Measurements from ENCODE around the gene BIRC7. TPM values are rescaled to one million over a fixed set of nuclear protein-coding genes. Genes with fewer than 3 reads are reported as not detected.
"Not testable (repeated sequence)": the region's sequence is repeated elsewhere in the genome, so short reads cannot be mapped to it uniquely, and the experiment has no call there.

Gene BIRC7
- total RNA-seq, 1 experiment from 2014 or later = not detected

DNA sequence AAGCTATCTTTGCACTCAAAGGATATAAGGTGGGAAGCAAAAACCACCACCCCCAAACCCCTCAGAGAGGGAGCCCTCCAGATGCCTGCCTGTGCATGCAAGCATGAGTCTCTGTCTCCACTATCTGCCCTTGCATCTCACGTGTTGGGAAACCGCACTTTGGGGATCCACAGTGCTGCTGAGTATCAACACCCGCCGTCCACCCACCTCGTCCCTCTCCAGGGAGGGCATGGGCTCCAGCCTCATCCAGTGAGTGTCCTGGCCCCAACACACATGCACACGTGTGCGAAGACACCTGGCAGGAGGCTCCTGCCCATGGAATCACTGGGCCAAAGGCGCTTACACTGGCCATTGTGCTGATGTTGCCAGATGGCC, 16.3 kb upstream of the BIRC7 start:
- Histone ChIP-seq H3K9me3 (ENCODE audit: insufficient read depth, low read depth) (no peaks in the 10 kb centered on the region), H3K4me2 (no peak overlapping the region), H3K36me3 (ENCODE audit: low read depth) (peaks cover 6% of the 10 kb centered on the region), H2AFZ (no peak overlapping the region), H3K27me3 (ENCODE audit: insufficient read depth, low read depth) (peaks cover 17% of the 10 kb centered on the region), H3F3A (ENCODE audit: insufficient read depth, low read depth) (peaks cover 41% of the 10 kb centered on the region), H3K79me2 (ENCODE audit: low read depth) (peaks cover 13% of the 10 kb centered on the region), H3K4me3 (no peak overlapping the region), H3K4me1 (replicated peaks; ENCODE audit: insufficient read depth) (peaks cover 38% of the 10 kb centered on the region), H3K27ac (no peak overlapping the region), H4K20me1 (ENCODE audit: insufficient read depth) (peaks cover 10% of the 10 kb centered on the region), H3K9me2 (ENCODE audit: insufficient read depth) (no peaks in the 10 kb centered on the region)
- no peak for DNase-seq
- intact Hi-C loops (cut with micrococcal nuclease; ENCODE audit: unreplicated experiment) = no loop called here
- BruUV-seq (replicated peaks) = no TSS peak
- ChIA-PET CTCF (no interaction called here), POLR2A (ENCODE audit: unreplicated experiment) (no interaction called here)
- TF ChIP-seq, protein P1, sequence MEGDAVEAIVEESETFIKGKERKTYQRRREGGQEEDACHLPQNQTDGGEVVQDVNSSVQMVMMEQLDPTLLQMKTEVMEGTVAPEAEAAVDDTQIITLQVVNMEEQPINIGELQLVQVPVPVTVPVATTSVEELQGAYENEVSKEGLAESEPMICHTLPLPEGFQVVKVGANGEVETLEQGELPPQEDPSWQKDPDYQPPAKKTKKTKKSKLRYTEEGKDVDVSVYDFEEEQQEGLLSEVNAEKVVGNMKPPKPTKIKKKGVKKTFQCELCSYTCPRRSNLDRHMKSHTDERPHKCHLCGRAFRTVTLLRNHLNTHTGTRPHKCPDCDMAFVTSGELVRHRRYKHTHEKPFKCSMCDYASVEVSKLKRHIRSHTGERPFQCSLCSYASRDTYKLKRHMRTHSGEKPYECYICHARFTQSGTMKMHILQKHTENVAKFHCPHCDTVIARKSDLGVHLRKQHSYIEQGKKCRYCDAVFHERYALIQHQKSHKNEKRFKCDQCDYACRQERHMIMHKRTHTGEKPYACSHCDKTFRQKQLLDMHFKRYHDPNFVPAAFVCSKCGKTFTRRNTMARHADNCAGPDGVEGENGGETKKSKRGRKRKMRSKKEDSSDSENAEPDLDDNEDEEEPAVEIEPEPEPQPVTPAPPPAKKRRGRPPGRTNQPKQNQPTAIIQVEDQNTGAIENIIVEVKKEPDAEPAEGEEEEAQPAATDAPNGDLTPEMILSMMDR (conservative IDR thresholded peaks at IDR 0.05) = no peak
- no peak for TF ChIP-seq EZH2 (IDR thresholded peaks at IDR 0.05; ENCODE audit: low read depth)

DNA sequence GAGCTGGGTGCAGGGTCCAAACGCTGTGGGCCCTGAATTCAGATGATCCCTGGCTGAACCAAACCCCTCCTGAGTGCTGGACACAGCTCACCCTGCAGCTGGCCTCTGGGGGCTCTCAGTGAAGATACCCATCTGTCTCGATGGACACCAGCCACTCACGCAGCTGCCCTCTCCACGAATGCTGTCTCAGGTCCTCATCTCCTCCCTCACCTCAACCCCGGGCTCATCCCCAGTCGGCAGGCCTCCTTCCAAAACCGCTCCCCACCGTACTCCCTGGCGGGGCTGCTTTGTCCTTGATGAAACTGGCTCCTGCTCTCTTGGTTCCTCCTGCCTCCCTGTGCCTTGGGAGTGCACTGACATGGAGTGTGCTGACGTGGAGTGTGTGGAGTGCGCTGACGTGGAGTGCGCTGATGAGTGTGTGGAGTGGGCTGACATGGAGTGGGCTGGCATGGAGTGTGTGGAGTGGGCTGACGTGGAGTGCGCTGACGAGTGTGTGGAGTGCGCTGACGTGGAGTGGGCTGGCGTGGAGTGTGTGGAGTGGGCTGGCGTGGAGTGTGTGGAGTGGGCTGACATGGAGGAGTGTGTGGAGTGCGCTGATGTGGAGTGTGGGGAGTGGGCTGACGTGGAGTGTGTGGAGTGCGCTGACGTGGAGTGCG, 15.7 kb upstream of the BIRC7 start:
- ChIA-PET CTCF (no interaction called here), POLR2A (ENCODE audit: unreplicated experiment) (interaction anchor here (0.5 kb wide), 1 partner anchor 488 kb away, joined by 6 read pairs; the partner anchor contains the start of genes ARFRP1 and ZGPAT)
- Histone ChIP-seq H3K4me3 (no peak overlapping the region), H3K9me3 (ENCODE audit: insufficient read depth, low read depth) (no peaks in the 10 kb centered on the region), H3K4me2 (no peak overlapping the region), H3K27me3 (ENCODE audit: insufficient read depth, low read depth) (peaks cover 17% of the 10 kb centered on the region), H3F3A (ENCODE audit: insufficient read depth, low read depth) (peaks cover 41% of the 10 kb centered on the region), H3K79me2 (ENCODE audit: low read depth) (peaks cover 7% of the 10 kb centered on the region), H3K27ac (no peak overlapping the region), H3K4me1 (replicated peaks; ENCODE audit: insufficient read depth) (peaks cover 38% of the 10 kb centered on the region), H3K9me2 (ENCODE audit: insufficient read depth) (no peaks in the 10 kb centered on the region), H4K20me1 (ENCODE audit: insufficient read depth) (peaks cover 5% of the 10 kb centered on the region), H2AFZ (no peak overlapping the region), H3K36me3 (ENCODE audit: low read depth) (peaks cover under 1% of the 10 kb centered on the region; the same call in 1 of the 2 replicates)
- DNase-seq = no peak
- no TSS peak for BruUV-seq (replicated peaks)
- intact Hi-C loops (cut with micrococcal nuclease; ENCODE audit: unreplicated experiment) = loop anchor here (5.0 kb wide), 1 partner anchor 72 kb away; the partner anchor contains the start of gene COL20A1
- TF ChIP-seq, protein P1 (conservative IDR thresholded peaks at IDR 0.05) = no peak
- no peak for TF ChIP-seq EZH2 (IDR thresholded peaks at IDR 0.05; ENCODE audit: low read depth)

DNA sequence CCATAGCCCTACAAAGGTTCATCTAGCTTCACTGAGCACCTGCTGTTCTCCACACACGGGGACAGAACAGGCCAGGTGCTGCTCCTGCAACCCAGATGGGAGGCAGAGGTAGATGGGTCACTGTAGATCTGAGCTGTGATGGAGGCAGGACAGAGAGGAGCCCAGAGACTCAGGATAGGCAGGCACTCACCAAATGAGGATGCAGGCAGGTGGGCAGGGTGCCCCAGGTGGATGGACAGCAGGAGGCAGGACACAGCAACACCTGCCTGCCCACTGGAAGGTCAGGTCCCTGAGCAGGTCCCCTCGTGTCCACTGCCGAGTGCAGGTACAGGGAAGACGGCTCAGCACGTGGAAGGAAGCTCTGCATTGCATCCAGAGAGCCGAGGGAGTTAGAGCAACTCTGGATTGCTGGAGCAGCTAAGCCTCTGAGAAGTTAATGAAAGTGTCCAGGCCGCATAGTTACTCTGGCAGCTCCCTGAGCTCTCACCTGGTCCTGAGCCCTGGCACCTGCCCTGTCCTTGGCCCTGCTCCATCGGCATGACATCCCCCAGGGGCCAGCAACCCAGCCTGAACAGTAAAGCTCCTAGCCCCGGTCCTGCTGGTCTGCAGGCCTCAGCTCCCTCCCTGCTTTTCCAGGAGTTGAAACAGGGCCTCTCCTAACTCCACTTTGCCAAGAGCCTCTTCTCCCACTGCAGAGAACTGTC, 14.9 kb upstream of the BIRC7 start:
- H3K79me2 ChIP-seq (ENCODE audit: low read depth) = no peaks in the 10 kb centered on the region
- peaks cover 17% of the 10 kb centered on the region for H3K27me3 ChIP-seq (ENCODE audit: insufficient read depth, low read depth)
- H3K4me3 ChIP-seq = no peak overlapping the region
- DNase-seq = no peak
- BruUV-seq (replicated peaks) = no TSS peak
- 0 out of 2 replicates have a peak, but pooled peaks cover 4% of the 10 kb centered on the region for H4K20me1 ChIP-seq (ENCODE audit: insufficient read depth)
- ChIA-PET CTCF (interaction anchor here (0.5 kb wide), 1 partner anchor 367 kb away, joined by 3 read pairs; no protein-coding TSS in a partner anchor), POLR2A (ENCODE audit: unreplicated experiment) (no interaction called here)
- H2AFZ ChIP-seq = no peak overlapping the region
- no peaks in the 10 kb centered on the region for H3K36me3 ChIP-seq (ENCODE audit: low read depth)
- peaks cover 45% of the 10 kb centered on the region for H3K4me1 ChIP-seq (replicated peaks; ENCODE audit: insufficient read depth)
- peaks cover 43% of the 10 kb centered on the region for H3F3A ChIP-seq (ENCODE audit: insufficient read depth, low read depth)
- no peak overlapping the region for H3K27ac ChIP-seq
- TF ChIP-seq EZH2 (IDR thresholded peaks at IDR 0.05; ENCODE audit: low read depth) = no peak
- TF ChIP-seq, protein P1 (conservative IDR thresholded peaks at IDR 0.05) = no peak
- intact Hi-C loops (cut with micrococcal nuclease; ENCODE audit: unreplicated experiment) = loop anchor here (5.0 kb wide), 1 partner anchor 71 kb away; the partner anchor contains the start of gene COL20A1
- H3K9me3 ChIP-seq (ENCODE audit: insufficient read depth, low read depth) = no peaks in the 10 kb centered on the region
- H3K4me2 ChIP-seq = no peak overlapping the region
- no peaks in the 10 kb centered on the region for H3K9me2 ChIP-seq (ENCODE audit: insufficient read depth)

DNA sequence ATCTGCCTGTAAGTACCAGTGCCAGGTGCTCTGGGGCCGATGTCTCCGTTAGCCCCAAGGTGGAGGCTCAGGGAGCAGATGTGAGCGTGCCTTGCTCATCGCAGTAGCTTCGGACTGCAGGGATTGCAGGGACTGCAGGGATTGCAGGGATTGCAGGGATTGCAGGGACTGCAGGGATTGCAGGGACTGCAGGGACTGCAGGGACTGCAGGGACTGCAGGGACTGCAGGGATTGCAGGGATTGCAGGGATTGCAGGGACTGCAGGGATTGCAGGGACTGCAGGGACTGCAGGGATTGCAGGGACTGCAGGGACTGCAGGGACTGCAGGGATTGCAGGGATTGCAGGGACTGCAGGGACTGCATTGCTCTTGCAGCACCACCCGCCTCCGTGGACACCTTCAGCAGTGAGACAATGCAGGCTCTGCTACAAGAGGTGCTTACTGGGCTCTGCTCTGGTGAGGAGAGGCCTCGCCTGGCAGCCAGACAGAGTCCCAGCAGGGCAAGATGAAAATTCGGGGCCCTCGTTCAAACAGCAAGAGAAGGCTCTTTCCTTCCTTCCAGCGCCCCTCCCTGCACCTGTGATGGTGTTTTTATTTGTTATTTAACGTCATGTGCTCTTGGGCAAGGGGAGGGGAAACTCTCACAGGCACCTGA, 14.2 kb upstream of the BIRC7 start:
- H3K4me3 ChIP-seq; POLR2A ChIA-PET (ENCODE audit: unreplicated experiment); H3K27ac ChIP-seq; CTCF ChIA-PET; H3K36me3 ChIP-seq (ENCODE audit: low read depth); BruUV-seq (replicated peaks); H3K4me2 ChIP-seq; H3K9me2 ChIP-seq (ENCODE audit: insufficient read depth); H2AFZ ChIP-seq; H3K9me3 ChIP-seq (ENCODE audit: insufficient read depth, low read depth); H3K79me2 ChIP-seq (ENCODE audit: low read depth); DNase-seq; H4K20me1 ChIP-seq (ENCODE audit: insufficient read depth): not testable (repeated sequence)
- peaks cover 41% of the 10 kb centered on the region for H3F3A ChIP-seq (ENCODE audit: insufficient read depth, low read depth)
- intact Hi-C loops (cut with micrococcal nuclease; ENCODE audit: unreplicated experiment) = loop anchor here (5.0 kb wide), 1 partner anchor 71 kb away; the partner anchor contains the start of gene COL20A1
- H3K4me1 ChIP-seq (replicated peaks; ENCODE audit: insufficient read depth) = peaks cover 49% of the 10 kb centered on the region
- peaks cover 17% of the 10 kb centered on the region for H3K27me3 ChIP-seq (ENCODE audit: insufficient read depth, low read depth)
